ENCODE results near the gene CMTM8.

DNA sequence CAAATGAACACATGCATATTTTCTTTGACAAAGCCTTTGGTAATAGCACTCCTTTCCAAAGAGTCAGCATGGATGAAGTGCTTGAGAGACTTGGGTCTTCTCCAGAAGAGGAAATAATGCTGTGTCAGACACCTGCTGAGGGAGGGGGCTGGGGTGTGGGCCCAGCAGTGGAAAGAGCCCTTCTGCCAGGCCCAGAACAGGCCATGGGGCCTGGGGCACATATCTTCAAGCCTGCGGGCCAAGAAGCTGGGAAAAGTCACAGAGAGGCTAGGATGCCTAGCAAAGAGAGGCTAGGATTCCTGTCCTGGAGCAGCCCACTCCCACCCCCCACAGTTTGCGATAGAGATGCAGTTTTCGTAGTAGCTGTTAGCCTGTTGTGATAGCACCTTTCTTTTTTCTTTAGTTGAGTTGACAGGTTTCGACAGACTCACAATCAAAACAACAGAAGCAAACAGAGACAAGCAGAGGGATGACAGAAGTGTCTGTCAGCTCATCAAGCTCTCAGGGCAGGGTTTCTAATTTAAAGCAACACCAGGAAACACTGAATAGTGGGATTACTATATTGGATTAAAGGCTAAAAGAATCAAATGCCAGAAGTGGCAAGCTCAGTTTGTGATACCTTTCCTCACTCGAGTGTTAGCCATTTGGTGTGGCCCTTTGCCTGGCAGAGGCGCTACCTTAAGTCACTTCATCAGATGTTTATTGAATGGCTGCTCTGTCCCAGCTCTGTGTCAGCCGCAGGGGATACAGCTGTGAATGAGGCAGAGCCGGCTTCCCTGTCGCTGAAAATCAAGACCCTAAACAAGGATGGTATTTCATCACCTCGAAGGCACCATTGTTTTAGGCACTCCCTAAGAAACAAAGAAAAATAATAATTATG, 172.1 kb downstream of the CMTM8 start:
- TF ChIP-seq ZNF217 (IDR thresholded peaks at IDR 0.05) (no peak), GATAD2B (conservative IDR thresholded peaks at IDR 0.05; ENCODE audit: low read depth) (no peak), POLR2A (IDR thresholded peaks at IDR 0.05; ENCODE audit: low read depth, low read length) (no peak), ZNF24 (IDR thresholded peaks at IDR 0.05) (no peak), CBFB (IDR thresholded peaks at IDR 0.05; ENCODE audit: low read depth) (no peak), ESRRA (IDR thresholded peaks at IDR 0.05; ENCODE audit: low read length) (no peak), EZH2 (IDR thresholded peaks at IDR 0.05; ENCODE audit: borderline replicate concordance, control insufficient read depth, low read depth, low read length) (no peak), POLR2AphosphoS2 (IDR thresholded peaks at IDR 0.05; ENCODE audit: low read depth, low read length) (no peak)
- TF ChIP-seq, protein P1, sequence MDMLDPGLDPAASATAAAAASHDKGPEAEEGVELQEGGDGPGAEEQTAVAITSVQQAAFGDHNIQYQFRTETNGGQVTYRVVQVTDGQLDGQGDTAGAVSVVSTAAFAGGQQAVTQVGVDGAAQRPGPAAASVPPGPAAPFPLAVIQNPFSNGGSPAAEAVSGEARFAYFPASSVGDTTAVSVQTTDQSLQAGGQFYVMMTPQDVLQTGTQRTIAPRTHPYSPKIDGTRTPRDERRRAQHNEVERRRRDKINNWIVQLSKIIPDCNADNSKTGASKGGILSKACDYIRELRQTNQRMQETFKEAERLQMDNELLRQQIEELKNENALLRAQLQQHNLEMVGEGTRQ (IDR thresholded peaks at IDR 0.05; ENCODE audit: borderline replicate concordance, low read depth, low read length), result no peak
